HG03175 (cell line): Measurements from ENCODE around the gene ZNF516.

Experiments used
- ATAC-seq: cut with Tn5 transposase; IDR thresholded peaks from one replicate; pipeline ENCODE4 v1.9.1; 2021; ENCODE audit warnings: mild to moderate bottlenecking, moderate library complexity; ENCODE audit not compliant: unreplicated experiment

The ZNF516 gene

GRCh38 chr18:76471593-76471992 lies 23.4 kb downstream of the ZNF516 start:
- no peak for ATAC-seq

DNA sequence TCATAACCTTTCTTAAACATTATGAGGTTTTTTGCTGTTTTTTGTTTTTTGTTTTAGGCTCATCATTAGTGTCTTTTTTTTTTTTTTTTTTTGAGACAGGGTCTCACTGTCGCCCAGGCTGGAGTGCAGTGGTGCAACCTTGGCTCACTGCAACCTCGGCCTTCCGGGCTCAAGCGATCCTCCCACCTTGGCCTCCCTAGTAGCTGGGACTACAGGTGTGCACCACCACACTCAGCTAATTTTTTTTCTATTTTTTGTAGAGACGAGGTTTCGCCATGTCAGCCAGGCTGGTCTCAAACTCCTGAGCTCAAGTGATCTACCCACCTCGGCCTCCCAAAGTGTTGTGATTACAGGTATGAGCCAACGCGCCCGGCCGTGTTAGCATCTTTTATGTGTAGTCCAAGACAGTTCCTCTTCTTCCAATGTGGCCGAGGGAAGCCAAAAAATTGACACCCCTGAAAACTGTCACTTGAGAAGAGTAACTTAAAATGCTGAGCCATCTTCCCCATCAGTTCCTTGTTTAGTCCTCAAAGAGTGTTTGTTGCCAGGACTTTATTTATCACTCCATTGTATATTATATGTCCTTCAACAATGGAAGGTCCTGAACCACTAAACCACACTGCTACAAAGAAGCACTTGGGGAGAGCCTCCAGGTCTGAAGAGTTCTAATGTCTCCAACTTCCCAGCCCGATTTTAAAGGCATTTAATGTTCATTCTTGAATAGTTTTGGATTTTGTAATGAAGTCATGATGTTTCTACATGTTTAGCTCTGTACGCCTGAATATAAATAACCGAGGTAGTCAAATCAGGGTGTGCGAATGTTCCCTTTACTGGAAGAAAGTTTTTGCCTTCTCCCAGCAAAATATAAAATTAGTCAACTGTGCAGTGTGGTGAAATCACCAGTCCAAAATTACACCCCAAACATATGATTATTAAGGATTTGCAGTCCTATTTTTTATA lies 26.4 kb downstream of the ZNF516 start:
- ATAC-seq = no peak

DNA sequence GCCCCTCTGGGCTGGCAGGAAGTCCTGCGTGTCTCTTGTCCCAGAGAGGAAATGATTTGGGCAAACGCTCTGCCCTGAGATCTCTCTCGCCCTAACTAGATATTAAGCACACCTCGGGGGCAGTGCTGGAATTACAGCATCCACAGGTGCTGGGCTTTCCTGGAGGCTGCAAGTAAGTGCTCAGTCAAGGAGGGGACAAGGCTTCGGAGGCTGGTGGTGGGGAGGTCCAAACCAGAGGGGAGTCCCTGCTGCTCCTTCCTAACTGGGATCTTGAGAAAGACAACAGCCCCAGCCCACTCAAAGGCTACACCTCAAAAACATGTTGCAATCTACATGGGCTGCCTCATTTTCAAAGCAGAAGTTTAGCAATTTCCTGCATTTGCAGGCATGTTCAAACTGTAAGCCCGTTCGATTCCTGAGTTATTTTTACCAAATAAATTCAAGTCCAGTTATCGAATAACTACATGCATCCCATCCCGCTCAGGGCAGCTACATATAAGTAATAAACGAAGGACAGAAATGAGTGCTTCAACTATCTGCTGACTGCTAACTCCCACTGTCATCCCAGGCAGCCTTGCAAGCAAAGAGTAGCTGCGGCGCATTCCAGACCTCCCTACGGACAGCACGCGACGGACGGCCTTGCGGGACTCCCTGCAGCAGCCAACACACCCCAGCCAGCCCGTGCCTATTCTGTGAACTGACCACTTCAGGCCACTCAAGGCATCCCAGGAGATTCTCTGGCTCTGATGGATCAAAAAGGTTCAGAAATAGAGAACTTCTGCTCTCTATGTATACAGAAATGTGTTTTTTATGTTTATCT lies 27.5 kb downstream of the ZNF516 start:
- ATAC-seq = no peak

DNA sequence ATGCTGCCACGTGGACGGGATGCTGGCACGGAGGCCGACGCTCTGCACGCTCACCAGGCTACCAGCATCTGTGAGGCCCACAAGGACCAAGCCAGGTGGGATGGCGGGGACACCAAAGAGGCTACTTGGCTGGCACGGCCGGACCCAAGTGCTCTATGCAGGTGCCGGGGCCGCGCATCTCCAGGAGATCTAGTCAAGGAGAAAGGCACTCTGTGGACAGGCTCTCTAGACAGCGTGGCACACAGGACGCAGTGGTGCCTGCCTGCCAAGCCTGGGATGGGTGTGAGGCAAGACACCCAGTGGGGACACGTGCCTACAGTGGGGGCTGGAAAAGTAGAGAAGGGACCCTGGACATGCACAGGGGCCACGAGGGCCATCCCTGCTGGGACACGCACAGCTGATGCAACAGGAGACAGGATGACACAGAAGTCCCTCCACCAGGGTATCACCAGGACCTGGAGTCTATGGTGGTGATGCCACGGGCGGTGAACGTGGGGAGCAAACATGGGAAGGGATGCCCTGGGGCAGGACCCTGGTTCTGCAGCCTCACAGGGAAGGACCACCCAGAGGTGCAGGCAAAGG lies 28.5 kb downstream of the ZNF516 start:
- ATAC-seq = no peak

DNA sequence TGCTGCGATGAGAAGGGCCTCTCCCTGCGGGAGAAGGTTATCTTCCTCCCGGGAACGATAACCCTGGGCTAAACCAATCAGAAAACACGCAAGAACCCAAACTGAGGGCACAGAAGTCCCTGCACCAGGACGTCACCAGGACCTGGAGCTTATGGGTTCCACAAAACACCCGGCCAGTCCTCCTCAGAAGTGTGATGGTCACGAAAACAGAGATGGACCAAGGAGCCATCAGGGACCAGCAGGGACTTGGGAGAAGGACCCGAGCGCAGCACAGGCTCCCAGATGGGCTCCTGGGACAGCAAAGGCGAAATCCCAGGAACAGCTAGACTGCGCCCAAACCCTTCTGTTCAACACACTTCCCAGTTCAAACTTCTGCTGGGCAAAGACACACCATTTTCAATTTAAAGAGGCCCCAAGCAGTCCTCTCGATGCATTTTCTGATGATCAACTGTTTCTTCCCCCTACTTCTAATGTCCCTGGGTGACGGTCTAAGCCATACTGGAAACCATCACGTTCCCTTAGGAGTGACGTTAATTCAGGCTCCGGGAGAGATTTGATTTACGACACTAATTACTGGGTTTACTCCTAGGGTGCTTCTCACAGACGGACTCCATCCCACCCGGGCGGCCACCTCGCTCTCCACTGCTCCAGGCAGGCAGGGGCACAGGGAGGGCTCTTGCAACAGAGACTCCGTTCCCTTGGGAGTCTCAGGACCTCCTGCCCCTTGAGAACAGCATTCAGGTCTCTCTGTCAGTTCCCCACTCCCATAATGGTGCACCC lies 29.2 kb downstream of the ZNF516 start:
- no peak for ATAC-seq

DNA sequence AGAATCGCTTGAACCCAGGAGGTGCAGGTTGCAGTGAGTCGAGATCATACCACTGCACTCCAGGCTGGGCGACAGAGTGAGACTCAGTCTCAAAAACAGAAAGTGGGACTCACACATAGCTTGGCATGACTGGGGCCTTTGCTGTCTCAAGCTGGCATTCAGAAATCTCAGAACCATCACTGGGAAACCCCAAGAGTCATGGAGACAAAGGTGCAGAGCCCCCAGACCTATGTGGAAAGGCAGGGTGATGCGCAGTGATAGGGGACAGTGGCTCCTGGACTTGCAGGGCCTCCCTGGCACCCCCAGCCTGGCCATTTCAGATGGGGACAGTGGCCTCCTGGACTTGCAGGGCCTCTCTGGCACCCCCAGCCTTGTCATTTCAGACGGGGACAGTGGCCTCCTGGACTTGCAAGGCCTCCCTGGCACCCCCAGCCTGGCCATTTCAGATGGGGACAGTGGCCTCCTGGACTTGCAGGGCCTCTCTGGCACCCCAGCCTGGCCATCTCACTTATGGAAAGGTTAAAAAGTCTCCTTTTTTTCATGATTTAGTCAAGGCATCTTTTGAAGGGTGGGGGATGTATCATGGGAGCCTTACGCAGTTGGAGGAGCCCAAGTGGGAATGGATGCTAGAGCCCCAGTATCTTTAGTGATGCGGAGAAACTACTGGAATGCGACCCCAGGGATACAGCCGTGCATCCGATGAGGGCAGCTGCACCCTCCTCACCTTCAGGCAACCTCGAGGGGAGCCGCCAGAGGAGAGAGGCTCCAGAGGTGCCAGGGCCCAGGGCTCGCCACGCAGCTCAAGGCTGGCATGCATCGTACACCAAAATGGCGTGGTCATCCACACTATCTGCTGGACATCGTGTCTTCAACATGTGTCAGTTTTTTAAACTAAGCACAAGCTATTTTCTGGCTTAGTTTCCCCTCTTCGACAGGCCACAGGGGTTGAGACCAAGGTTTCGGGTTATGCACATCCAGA lies 30.5 kb downstream of the ZNF516 start:
- no peak for ATAC-seq

- ATAC-seq = no peak
Observed at GRCh38 chr18:76463872-76464271, 31.2 kb downstream of the ZNF516 start.

DNA sequence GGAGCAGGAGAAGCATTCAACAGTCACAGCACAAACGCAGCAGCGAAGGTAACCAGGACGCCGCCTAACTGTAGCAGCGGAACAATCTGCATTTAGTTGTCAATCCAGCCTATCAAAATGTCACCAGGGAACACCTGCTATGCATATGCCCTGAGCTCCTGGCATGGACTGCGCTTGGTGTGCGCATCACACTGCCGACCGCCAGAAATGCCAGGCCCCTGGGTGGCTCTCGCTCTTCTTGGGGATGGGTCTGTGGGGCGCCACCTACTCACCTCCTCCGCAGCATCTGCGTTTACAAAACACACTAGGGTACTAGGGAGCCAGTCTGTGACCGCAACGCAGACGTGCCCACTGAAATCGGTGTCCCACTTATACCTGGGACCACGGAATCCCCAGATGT lies 31.7 kb downstream of the ZNF516 start:
- ATAC-seq = no peak

DNA sequence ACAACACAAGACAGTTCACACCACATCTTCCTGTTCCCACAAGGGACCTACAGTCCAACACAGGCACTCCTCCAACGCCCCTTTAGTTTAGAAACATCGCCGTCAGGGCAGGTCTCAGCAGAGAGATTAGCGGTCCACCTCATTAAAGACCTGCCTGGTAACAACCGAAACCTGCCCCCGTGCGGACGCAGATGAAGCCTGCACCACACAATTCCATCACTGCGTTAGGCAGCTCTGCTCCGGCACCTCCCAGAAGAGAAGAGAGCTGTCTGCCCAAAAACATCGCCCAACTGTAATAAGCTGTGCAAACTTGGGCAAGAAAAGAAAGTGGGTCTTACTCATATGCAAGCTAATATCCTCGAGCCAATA lies 32.7 kb downstream of the ZNF516 start:
- no peak for ATAC-seq

- ATAC-seq = no peak
Observed at GRCh38 chr18:76461692-76462325, 33.2 kb downstream of the ZNF516 start.

GRCh38 chr18:76461148-76461547 lies 33.9 kb downstream of the ZNF516 start:
- ATAC-seq = no peak

DNA sequence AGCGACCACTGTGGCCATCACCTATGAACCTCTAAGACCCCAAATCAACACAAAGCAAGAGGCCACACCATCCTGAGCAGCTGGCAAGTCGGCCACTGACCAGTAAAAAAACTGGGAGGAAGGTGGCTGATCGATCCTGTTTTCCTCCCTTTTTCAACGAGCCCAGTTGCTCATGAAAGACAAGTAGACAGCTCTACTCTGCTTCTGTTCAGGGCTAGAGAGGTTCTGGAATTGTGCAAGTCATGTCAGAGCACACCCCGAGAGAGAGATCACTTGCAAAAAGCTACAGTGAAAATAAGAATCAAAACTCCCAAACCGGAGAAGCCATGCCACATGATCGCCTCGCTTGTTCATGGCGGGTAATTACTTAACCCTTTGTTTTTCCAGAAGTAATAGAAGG lies 34.6 kb downstream of the ZNF516 start:
- ATAC-seq = no peak

DNA sequence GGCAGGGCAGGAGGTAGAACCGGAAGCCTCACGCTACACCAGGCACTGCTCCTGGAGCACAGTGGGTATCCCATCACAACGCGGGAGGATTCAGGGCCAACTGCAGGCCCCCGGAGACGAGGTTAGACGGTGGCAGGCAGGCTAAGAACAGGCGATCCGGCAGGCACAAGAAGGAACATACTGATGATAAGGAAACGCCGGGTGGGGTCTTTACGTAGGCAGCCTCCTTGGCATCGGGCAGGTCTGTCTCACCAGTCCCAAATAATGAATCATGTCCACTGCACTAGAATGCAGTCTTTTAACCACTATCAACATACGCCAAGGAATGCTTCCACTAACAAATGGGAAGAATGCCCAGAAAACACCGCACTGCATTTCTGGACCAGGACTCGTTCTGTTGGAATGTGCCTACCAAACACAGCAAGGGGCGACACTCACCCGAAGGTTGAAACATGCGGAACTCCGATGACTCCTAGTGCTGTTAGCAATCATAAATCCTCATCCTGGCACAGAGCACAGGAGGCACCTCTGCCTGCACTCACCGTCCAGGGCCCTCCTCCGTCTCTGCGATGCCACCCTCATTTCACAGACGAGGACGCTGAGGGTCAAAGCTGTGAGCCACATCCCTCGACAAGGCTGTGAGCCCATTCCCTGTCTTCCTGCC lies 35.2 kb downstream of the ZNF516 start:
- no peak for ATAC-seq

DNA sequence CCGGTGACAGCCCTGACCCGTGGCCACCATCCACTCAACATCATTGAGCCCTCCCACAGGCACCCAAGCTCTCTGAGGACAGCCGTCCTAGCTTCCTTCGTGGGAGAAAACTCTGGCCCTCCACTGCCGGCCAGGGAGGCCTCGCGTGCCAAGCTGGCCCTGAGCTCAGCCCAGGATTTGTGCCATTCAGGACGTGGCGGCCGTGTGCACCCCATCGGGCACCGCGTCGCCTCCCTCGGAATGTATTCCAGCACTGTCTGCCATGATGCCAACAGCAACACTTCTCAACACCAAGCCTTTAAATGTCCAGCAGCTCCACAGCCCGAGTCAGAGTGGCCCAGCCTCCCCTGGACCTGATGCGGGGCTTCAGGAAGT lies 35.7 kb downstream of the ZNF516 start:
- no peak for ATAC-seq

- ATAC-seq = no peak
Observed at GRCh38 chr18:76458522-76459311, 36.3 kb downstream of the ZNF516 start.

DNA sequence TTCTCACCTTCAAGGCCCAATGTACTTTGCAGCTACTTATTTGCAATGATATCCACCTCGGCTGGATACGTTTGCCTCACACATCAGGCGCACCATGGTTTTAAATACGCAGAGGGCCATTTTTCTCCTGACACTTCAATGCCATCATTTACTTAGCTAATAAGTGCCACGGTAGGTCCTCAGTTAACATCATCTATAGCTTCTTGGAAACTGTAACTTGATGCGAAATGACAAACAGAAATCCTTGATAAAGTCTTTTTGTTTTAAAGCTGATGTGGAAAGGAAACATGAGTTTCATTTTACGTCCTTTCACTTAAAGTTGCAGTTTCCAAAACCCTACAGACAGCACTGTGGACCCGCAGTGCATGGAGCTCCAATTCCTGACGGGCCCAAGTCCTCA lies 37.1 kb downstream of the ZNF516 start:
- no peak for ATAC-seq

GRCh38 chr18:76457475-76457874 lies 37.6 kb downstream of the ZNF516 start:
- ATAC-seq = no peak

- no peak for ATAC-seq
Observed at GRCh38 chr18:76456823-76457222, 38.2 kb downstream of the ZNF516 start.
